Activated naive CD8-positive, alpha-beta T cell treated with anti-CD3 and anti-CD28 coated beads, Interleukin-2, amount 50 U/mL, for 24 hours (primary cell): ENCODE measurements around the gene COL19A1.

Experiments
- ATAC-seq: fragments of 150-1000 bp; cut with Tn5 transposase; one replicate; pipeline ENCODE4 v1.10.0; 2021
- DNase-seq: peaks from one replicate; pipeline ENCODE4 v3.0.0; 2021
- H3K27ac Mint-ChIP-seq: one replicate; pipeline ENCODE4 v1.8.0; 2021; ENCODE audit warnings: mild to moderate bottlenecking, mixed read lengths
- H3K27me3 Mint-ChIP-seq: one replicate; pipeline ENCODE4 v1.8.0; 2021; ENCODE audit warnings: mixed read lengths
- H3K36me3 Mint-ChIP-seq: one replicate; pipeline ENCODE4 v1.8.0; 2021; ENCODE audit warnings: low read depth, mixed read lengths
- H3K4me1 Mint-ChIP-seq: one replicate; pipeline ENCODE4 v1.8.0; 2021; ENCODE audit warnings: mixed read lengths
- H3K4me3 Mint-ChIP-seq: one replicate; pipeline ENCODE4 v1.8.0; 2021; ENCODE audit warnings: mild to moderate bottlenecking, moderate library complexity, mixed read lengths
- H3K9me3 Mint-ChIP-seq: one replicate; pipeline ENCODE4 v1.8.0; 2021; ENCODE audit warnings: mixed read lengths

The COL19A1 gene

DNA sequence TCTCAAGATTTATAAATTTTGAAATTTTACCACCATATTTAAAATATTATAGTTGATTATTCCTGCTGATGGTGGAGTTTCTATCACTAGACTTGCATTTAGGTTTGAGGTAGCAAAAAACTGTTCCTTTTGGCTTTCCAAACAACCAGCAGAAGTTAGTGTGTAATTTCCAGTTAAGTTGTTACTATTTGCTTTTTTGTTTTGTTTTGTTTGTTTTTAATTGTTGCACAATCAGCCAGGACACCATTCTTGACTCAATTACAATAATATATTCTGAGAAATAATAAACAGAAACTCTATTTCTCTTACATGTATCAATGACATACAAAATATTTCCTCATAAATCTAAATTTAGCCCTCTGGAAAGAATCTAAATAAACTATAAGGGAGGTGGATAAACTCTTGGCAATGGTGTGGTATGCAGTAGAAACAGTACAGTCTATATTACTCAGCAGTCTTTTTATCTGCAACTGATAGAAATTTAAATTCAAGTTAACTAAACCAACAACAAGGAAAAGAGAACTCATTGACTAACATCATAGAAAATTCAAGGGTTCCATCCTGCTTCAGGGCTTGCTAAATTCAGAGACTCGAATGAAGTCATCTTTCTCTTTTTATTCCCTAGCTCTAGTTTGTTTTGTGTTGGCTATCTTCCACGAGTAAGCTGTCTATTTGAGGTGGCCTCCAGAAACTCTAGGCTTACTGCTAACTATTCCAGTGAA is 19.4 kb upstream of the COL19A1 start:
- ATAC-seq (no peak), DNase-seq (no peak)
- peaks cover 7% of the 10 kb centered on the region for H3K27me3 Mint-ChIP-seq
- no peaks in the 10 kb centered on the region for H3K36me3 Mint-ChIP-seq
- H3K4me1 Mint-ChIP-seq = no peaks in the 10 kb centered on the region
- no peak overlapping the region for H3K27ac Mint-ChIP-seq
- H3K4me3 Mint-ChIP-seq = no peak overlapping the region
- no peaks in the 10 kb centered on the region for H3K9me3 Mint-ChIP-seq

DNA sequence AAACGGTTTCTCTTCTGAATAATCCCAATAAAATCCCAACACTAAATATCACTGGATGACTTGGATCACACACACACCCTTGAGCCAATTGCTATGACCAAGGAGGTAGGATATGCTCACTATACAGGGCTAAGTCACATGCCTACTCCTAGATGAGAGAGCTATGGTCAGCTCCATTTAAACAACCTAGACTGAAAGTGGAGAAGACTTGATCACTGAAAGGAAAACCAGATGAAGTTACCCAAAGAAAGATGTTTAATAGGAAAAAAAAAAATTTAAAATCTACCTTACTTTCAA is 18.9 kb upstream of the COL19A1 start:
- Mint-ChIP-seq H3K27ac (no peak overlapping the region), H3K9me3 (peaks cover 1% of the 10 kb centered on the region), H3K36me3 (no peaks in the 10 kb centered on the region), H3K4me3 (no peak overlapping the region), H3K27me3 (peaks cover 8% of the 10 kb centered on the region), H3K4me1 (no peaks in the 10 kb centered on the region)
- no peak for ATAC-seq
- no peak for DNase-seq

GRCh38 chr6:69848552-69848951 is 17.8 kb upstream of the COL19A1 start:
- H3K9me3 Mint-ChIP-seq = peaks cover 9% of the 10 kb centered on the region
- DNase-seq (no peak), ATAC-seq (no peak)
- no peaks in the 10 kb centered on the region for H3K36me3 Mint-ChIP-seq
- H3K27me3 Mint-ChIP-seq = peaks cover 14% of the 10 kb centered on the region
- no peak overlapping the region for H3K4me3 Mint-ChIP-seq
- H3K4me1 Mint-ChIP-seq = no peaks in the 10 kb centered on the region
- no peak overlapping the region for H3K27ac Mint-ChIP-seq

GRCh38 chr6:69852706-69853105 is 13.7 kb upstream of the COL19A1 start:
- Mint-ChIP-seq H3K4me1 (no peaks in the 10 kb centered on the region), H3K36me3 (no peaks in the 10 kb centered on the region), H3K9me3 (peaks cover 9% of the 10 kb centered on the region), H3K4me3 (no peak overlapping the region), H3K27me3 (peaks cover 11% of the 10 kb centered on the region), H3K27ac (no peak overlapping the region)
- no peak for ATAC-seq
- no peak for DNase-seq

DNA sequence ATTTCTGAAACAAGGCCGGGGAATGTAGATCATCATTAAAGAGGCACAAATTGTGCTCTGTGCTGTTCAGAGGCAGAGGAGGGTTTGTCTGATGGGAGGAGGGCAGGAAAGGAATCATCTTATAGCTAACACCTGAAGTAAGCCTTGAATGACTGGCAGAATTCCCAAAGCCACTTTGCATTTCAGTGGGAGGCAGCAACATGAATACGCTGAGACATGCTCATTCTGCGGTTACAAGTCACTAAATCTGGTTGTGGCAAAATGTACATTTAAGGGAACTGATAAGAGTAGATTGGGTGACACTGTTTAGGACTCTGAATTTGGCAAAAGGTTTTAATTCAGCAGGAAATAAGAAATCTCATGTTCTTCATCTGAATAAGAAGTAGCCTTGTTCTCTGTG is 4.4 kb upstream of the COL19A1 start:
- peaks cover 14% of the 10 kb centered on the region for H3K4me1 Mint-ChIP-seq
- DNase-seq (no peak), ATAC-seq (no peak)
- H3K9me3 Mint-ChIP-seq = no peaks in the 10 kb centered on the region
- no peak overlapping the region for H3K27ac Mint-ChIP-seq
- no peak overlapping the region for H3K4me3 Mint-ChIP-seq
- H3K36me3 Mint-ChIP-seq = peaks cover 2% of the 10 kb centered on the region
- peaks cover 11% of the 10 kb centered on the region for H3K27me3 Mint-ChIP-seq

GRCh38 chr6:69863766-69864165 is 2.6 kb upstream of the COL19A1 start:
- H3K4me1 Mint-ChIP-seq = peaks cover 28% of the 10 kb centered on the region
- DNase-seq = no peak
- H3K9me3 Mint-ChIP-seq = no peaks in the 10 kb centered on the region
- H3K36me3 Mint-ChIP-seq = peaks cover 2% of the 10 kb centered on the region
- H3K4me3 Mint-ChIP-seq = no peak overlapping the region
- H3K27me3 Mint-ChIP-seq = peaks cover 22% of the 10 kb centered on the region
- no peak overlapping the region for H3K27ac Mint-ChIP-seq
- ATAC-seq = no peak

DNA sequence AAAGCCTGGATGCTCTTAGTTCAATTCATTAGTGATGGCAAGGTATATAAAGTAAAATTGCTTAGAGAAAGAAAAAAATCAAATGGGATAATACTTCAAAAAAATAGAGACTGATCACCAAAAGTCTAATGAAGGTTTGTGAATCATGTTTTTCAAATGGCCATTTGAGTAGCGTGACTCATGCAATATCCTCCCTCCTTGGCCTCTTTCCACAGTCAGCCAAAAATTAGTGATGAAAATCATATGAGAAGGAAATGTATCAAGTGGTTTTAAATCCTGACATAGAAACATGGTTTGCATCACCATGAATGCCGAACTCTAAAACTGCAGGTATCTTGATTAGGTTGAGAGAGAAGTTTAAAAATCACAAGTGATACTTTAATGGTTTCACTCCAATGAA is 1.2 kb upstream of the COL19A1 start:
- ATAC-seq (no peak), DNase-seq (no peak)
- peaks cover 27% of the 10 kb centered on the region for H3K27me3 Mint-ChIP-seq
- H3K27ac Mint-ChIP-seq = no peak overlapping the region
- H3K9me3 Mint-ChIP-seq = no peaks in the 10 kb centered on the region
- no peak overlapping the region for H3K4me3 Mint-ChIP-seq
- peaks cover 34% of the 10 kb centered on the region for H3K4me1 Mint-ChIP-seq
- peaks cover 2% of the 10 kb centered on the region for H3K36me3 Mint-ChIP-seq

- H3K4me1 Mint-ChIP-seq = peaks cover 34% of the 10 kb centered on the region
- H3K27me3 Mint-ChIP-seq = peaks cover 38% of the 10 kb centered on the region
- peak overlapping the region; percentile 88 for H3K27ac Mint-ChIP-seq
- H3K36me3 Mint-ChIP-seq = peaks cover 4% of the 10 kb centered on the region
- ATAC-seq = peak; percentile 85
- H3K9me3 Mint-ChIP-seq = no peaks in the 10 kb centered on the region
- peak; percentile 66 for DNase-seq
- peak overlapping the region; percentile 86 for H3K4me3 Mint-ChIP-seq
Observed at GRCh38 chr6:69866770-69867638, 648 bp downstream of the COL19A1 start.

DNA sequence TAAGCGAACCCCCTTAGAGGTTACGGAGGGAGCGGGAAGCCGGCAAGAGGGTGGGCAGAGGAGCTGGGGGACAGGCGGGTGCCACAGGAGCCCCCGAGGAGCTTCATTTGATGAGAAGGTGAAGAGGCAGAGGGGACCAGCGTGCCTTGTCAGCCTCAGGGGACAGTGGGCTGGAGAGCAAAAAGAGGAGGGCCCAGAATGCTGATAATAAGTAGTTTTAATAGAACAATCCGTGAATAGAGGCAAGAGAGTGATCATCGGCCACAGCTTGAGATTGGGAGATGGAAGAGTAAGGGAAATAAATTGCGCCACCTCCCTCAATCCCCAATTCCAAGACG is 1.3 kb downstream of the COL19A1 start:
- Mint-ChIP-seq H3K27ac (peak overlapping the region; percentile 71), H3K27me3 (peaks cover 38% of the 10 kb centered on the region)
- ATAC-seq = no peak

GRCh38 chr6:69868252-69868804 is 2.0 kb downstream of the COL19A1 start:
- ATAC-seq (no peak), DNase-seq (no peak)
- Mint-ChIP-seq H3K36me3 (peaks cover 4% of the 10 kb centered on the region), H3K4me1 (peaks cover 34% of the 10 kb centered on the region), H3K9me3 (no peaks in the 10 kb centered on the region), H3K4me3 (peak overlapping the region; percentile 78), H3K27me3 (peaks cover 38% of the 10 kb centered on the region), H3K27ac (peak overlapping the region; percentile 71)

More for the DNA sequence above, 1.3 kb downstream of the COL19A1 start:
- Mint-ChIP-seq H3K36me3 (peaks cover 4% of the 10 kb centered on the region), H3K4me1 (peaks cover 34% of the 10 kb centered on the region), H3K4me3 (peak overlapping the region; percentile 78), H3K9me3 (no peaks in the 10 kb centered on the region)
- DNase-seq = no peak

- Mint-ChIP-seq H3K36me3 (peaks cover 4% of the 10 kb centered on the region), H3K9me3 (no peaks in the 10 kb centered on the region), H3K4me1 (peaks cover 33% of the 10 kb centered on the region), H3K27me3 (peaks cover 38% of the 10 kb centered on the region), H3K4me3 (no peak overlapping the region), H3K27ac (peak overlapping the region; percentile 35)
- peak; percentile 41 for ATAC-seq
- DNase-seq = no peak
Observed at GRCh38 chr6:69868961-69869360, 2.6 kb downstream of the COL19A1 start.

- Mint-ChIP-seq H3K9me3 (no peaks in the 10 kb centered on the region), H3K4me1 (peaks cover 29% of the 10 kb centered on the region), H3K27ac (no peak overlapping the region), H3K36me3 (peaks cover 4% of the 10 kb centered on the region), H3K4me3 (no peak overlapping the region), H3K27me3 (peaks cover 41% of the 10 kb centered on the region)
- DNase-seq (no peak), ATAC-seq (no peak)
Observed at GRCh38 chr6:69871107-69871506, 4.8 kb downstream of the COL19A1 start.

DNA sequence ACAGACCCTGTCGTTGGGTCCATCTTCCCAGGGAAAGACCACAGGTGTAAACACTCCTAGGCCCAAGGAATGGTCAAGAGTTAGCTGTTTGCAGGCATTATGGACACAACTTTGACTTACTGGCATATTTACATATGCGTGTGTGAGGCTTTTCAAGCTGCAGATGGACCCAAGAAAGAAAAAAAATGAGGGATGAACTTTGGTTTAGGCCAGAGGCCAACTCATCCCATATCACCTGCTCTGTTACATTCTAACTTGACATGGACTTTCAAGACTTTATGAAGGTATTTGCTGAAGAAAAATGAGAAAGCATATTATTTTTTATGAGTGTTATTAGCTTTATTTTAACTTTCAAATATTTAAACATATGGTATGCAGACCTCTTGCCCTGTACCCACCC is 6.9 kb downstream of the COL19A1 start:
- Mint-ChIP-seq H3K27ac (no peak overlapping the region), H3K9me3 (no peaks in the 10 kb centered on the region), H3K36me3 (peaks cover 2% of the 10 kb centered on the region), H3K4me3 (no peak overlapping the region), H3K4me1 (peaks cover 12% of the 10 kb centered on the region), H3K27me3 (peaks cover 25% of the 10 kb centered on the region)
- no peak for ATAC-seq
- DNase-seq = no peak

- no peaks in the 10 kb centered on the region for H3K9me3 Mint-ChIP-seq
- ATAC-seq = no peak
Observed at GRCh38 chr6:69875715-69876114, 9.4 kb downstream of the COL19A1 start.

GRCh38 chr6:69878795-69879194 is 12.4 kb downstream of the COL19A1 start:
- H3K9me3 Mint-ChIP-seq = no peaks in the 10 kb centered on the region
- H3K27me3 Mint-ChIP-seq = peaks cover 18% of the 10 kb centered on the region
- H3K4me1 Mint-ChIP-seq = peaks cover 15% of the 10 kb centered on the region
- no peak overlapping the region for H3K4me3 Mint-ChIP-seq
- ATAC-seq (no peak), DNase-seq (no peak)
- H3K36me3 Mint-ChIP-seq = no peaks in the 10 kb centered on the region
- H3K27ac Mint-ChIP-seq = peak overlapping the region; percentile 40

More at GRCh38 chr6:69875715-69876114, 9.4 kb downstream of the COL19A1 start:
- Mint-ChIP-seq H3K4me3 (no peak overlapping the region), H3K27me3 (peaks cover 12% of the 10 kb centered on the region), H3K27ac (no peak overlapping the region), H3K36me3 (no peaks in the 10 kb centered on the region), H3K4me1 (peaks cover 7% of the 10 kb centered on the region)
- no peak for DNase-seq
